ENCODE measurements around the gene BTBD6. TPM values are rescaled to one million over a fixed set of nuclear protein-coding genes. Genes with fewer than 3 reads are reported as not detected.
"Not testable (repeated sequence)": the region's sequence is repeated elsewhere in the genome, so short reads cannot be mapped to it uniquely, and the experiment has no call there.

Gene BTBD6
- total RNA-seq, 1 donor from 2014 or later, result 89.7 TPM

GRCh38 chr14:105290621-105291346, 42.5 kb downstream of the BTBD6 start:
- DNase-seq (ENCODE audit: low spot score), result no peak

DNA sequence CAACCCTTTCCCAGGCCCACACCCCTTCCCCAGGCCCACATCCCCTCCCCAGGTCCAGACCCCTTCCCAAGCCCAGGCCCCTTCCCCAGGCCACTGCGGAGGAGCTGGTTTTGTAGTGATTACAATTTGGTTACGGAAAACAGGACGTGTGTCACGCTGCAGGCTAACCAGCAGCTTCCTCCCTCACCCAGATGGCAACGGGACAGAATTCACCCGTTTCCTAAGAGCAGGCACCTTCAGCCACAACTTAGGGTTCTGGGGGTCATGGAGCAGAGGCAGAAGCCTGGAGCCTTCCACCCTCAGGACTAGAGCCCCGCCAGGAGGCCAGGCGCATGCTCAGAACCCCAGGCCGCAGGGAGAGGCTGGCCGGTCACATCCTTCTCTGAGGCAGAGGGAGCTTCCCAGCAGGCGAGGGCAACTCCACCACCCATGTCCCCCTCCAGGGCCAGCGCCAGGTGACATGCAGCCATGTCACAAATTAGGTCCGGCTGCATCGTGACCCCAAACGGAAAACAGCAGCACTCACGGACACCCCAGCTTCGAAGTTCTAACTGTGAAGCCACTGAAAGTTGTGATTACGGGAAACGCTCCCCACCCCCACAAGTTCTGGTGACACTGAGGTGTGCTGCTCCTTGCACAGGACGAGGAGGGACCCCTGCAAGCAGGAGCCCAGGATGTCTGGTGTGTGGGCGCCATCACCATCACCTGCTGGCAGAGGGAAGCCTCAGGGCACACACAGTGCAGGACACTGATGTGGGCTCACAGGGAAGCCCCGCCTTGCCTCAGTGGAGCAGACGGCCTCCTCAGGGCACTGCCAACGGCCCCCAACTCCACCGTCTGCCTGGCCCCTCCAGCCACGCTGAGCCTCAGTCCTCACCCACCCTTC, 44.7 kb downstream of the BTBD6 start:
- no peak for DNase-seq (ENCODE audit: low spot score)

DNA sequence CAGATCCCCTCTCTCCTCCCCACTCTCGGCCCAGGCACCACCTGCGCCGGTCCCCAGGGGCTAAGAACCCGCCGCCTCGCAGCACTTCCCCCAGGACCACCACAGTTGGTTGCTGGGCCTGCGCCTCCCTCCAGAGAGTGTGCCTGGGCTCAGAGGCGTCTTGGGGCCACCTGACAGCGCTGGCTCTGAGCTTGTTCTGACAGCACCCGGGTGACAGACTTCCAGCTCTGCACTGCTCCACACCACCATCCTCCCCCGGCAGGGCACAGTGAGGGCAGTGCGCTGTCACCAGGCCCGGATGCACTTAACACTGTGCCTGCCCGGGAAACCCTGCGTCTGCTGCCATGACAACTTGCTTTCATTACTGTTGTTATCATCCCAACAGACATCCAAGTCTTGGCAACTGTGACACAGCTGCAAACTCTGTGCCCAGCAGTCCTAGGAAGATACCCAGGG, 45.8 kb downstream of the BTBD6 start:
- DNase-seq (ENCODE audit: low spot score), result no peak

- DNase-seq (ENCODE audit: low spot score), result not testable (repeated sequence)
Measured at GRCh38 chr14:105297311-105297710, 49.0 kb downstream of the BTBD6 start.

GRCh38 chr14:105299654-105300541, 51.6 kb downstream of the BTBD6 start:
- DNase-seq (ENCODE audit: low spot score), result no peak

Other genes with a start within 250 kb of the BTBD6 start
- gene CDCA4, start 227.4 kb upstream of the BTBD6 start, total RNA-seq, result 3.4 TPM
- gene GPR132, start 183.1 kb upstream of the BTBD6 start, total RNA-seq, result 4.5 TPM
- gene JAG2, start 79.8 kb upstream of the BTBD6 start, total RNA-seq, result 25.1 TPM
- 28.3 TPM for gene NUDT14, start 67.2 kb upstream of the BTBD6 start, total RNA-seq
- 34.9 TPM for gene BRF1, start 52.5 kb downstream of the BTBD6 start, total RNA-seq
- gene PACS2, start 66.2 kb downstream of the BTBD6 start, total RNA-seq, result 84.3 TPM
- not detected for gene TEX22, start 150.0 kb downstream of the BTBD6 start, total RNA-seq
- 87.1 TPM for gene MTA1, start 171.3 kb downstream of the BTBD6 start, total RNA-seq
- gene CRIP2, start 226.3 kb downstream of the BTBD6 start, total RNA-seq, result 82.8 TPM
- 64.8 TPM for gene CRIP1, start 238.4 kb downstream of the BTBD6 start, total RNA-seq
- 22.7 TPM for gene TEDC1, start 242.7 kb downstream of the BTBD6 start, total RNA-seq